DND-41 (cell line): ENCODE results near the gene RPS27L.

ENCODE experiments used
- ATAC-seq: fragments of 200-7000 bp; cut with Tn5 transposase; 3 replicates; pipeline ENCODE4 v1.9.1; 2021; ENCODE audit warnings: low read depth; ENCODE audit not compliant: insufficient read depth
- DNase-seq: peaks from one replicate; pipeline ENCODE4 v3.0.0-alpha.2; 2020
- H2AFZ ChIP-seq: 2 replicates; pipeline ENCODE4 v1.6.0; 2012; ENCODE audit warnings: low read depth, low read length
- H3K27ac ChIP-seq: 2 replicates; pipeline ENCODE4 v1.5.1; 2012; ENCODE audit warnings: low read length, inconsistent platforms
- H3K27me3 ChIP-seq: fragments of 200-600 bp; sonication (generic); 2 replicates; pipeline ENCODE4 v1.6.0; 2012; ENCODE audit warnings: low read length, mild to moderate bottlenecking, inconsistent platforms; ENCODE audit not compliant: insufficient read depth, poor library complexity
- H3K36me3 ChIP-seq: 2 replicates; pipeline ENCODE4 v1.5.1; 2012; ENCODE audit warnings: low read length, inconsistent platforms; ENCODE audit not compliant: insufficient read depth
- H3K4me1 ChIP-seq: 2 replicates; pipeline ENCODE4 v1.5.1; 2012; ENCODE audit warnings: mild to moderate bottlenecking, low read length; ENCODE audit not compliant: insufficient read depth
- H3K4me2 ChIP-seq: 2 replicates; pipeline ENCODE4 v1.6.0; 2012; ENCODE audit warnings: mild to moderate bottlenecking, moderate library complexity, low read length, inconsistent platforms; ENCODE audit not compliant: insufficient read depth
- H3K4me3 ChIP-seq, 2 experiments: fragments of 200-600 bp in 1 of 2; shearing (Covaris generic) in 1 of 2; 2 replicates each; pipeline ENCODE4 v1.5.1; 2012 to 2016; ENCODE audit warnings: inconsistent platforms in 2 of 2, low read length in 2 of 2, mild to moderate bottlenecking in 2 of 2, low read depth in 1 of 2, moderate library complexity in 1 of 2
- H3K79me2 ChIP-seq: 2 replicates; pipeline ENCODE4 v1.6.0; 2012; ENCODE audit warnings: low read length, inconsistent platforms; ENCODE audit not compliant: insufficient read depth
- H3K9ac ChIP-seq: 2 replicates; pipeline ENCODE4 v1.6.0; 2012; ENCODE audit warnings: low read depth, mild to moderate bottlenecking, inconsistent platforms, low read length, moderate library complexity
- H3K9me3 ChIP-seq: 2 replicates; pipeline ENCODE4 v1.5.1; 2012; ENCODE audit warnings: low read length, moderate library complexity, mild to moderate bottlenecking, inconsistent platforms; ENCODE audit not compliant: insufficient read depth, severe bottlenecking
- H4K20me1 ChIP-seq: 2 replicates; pipeline ENCODE4 v1.6.0; 2012; ENCODE audit warnings: low read length; ENCODE audit not compliant: insufficient read depth
- EZH2 ChIP-seq: IDR thresholded peaks from 3 replicates; pipeline ENCODE4 v1.6.1; 2012; ENCODE audit warnings: borderline replicate concordance, low read depth, mild to moderate bottlenecking, moderate library complexity, low read length, inconsistent platforms; ENCODE audit not compliant: severe bottlenecking
- TF ChIP-seq, protein P1 (sequence below): IDR thresholded peaks from 2 replicates; pipeline ENCODE4 v1.5.1; 2012; ENCODE audit warnings: borderline replicate concordance, low read length, moderate library complexity, mild to moderate bottlenecking; ENCODE audit not compliant: poor library complexity, severe bottlenecking; ENCODE audit errors: extremely low read depth

RPS27L gene

GRCh38 chr15:63133786-63134185, 23.5 kb downstream of the RPS27L start:
- Histone ChIP-seq H3K27me3 (no peaks in the 10 kb centered on the region), H3K4me2 (no peak overlapping the region)

DNA sequence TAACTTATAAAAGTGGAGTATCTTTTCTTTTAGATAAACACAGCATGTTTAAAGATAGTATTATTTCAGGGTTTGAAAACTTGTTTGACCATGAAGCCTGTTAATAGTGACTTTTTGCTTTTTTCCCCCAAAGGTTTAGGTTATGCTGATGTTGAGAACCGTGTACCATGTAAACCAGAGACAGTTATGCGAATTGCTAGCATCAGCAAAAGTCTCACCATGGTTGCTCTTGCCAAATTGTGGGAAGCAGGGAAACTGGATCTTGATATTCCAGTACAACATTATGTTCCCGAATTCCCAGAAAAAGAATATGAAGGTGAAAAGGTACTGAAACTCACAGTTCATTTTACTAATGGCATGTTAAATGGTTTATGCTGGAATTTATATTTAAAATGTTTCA, 30.6 kb downstream of the RPS27L start:
- ATAC-seq = no peak
- H4K20me1 ChIP-seq = no peaks in the 10 kb centered on the region

More at GRCh38 chr15:63133786-63134185, 23.5 kb downstream of the RPS27L start:
- Histone ChIP-seq H4K20me1 (no peaks in the 10 kb centered on the region), H3K4me3 (no peak overlapping the region), H2AFZ (no peak overlapping the region), H3K9me3 (no peaks in the 10 kb centered on the region), H3K27ac (no peak overlapping the region), H3K79me2 (no peaks in the 10 kb centered on the region), H3K9ac (no peak overlapping the region), H3K4me1 (no peaks in the 10 kb centered on the region), H3K36me3 (peaks cover 3% of the 10 kb centered on the region; the same call in 1 of the 2 replicates)
- TF ChIP-seq, protein P1, sequence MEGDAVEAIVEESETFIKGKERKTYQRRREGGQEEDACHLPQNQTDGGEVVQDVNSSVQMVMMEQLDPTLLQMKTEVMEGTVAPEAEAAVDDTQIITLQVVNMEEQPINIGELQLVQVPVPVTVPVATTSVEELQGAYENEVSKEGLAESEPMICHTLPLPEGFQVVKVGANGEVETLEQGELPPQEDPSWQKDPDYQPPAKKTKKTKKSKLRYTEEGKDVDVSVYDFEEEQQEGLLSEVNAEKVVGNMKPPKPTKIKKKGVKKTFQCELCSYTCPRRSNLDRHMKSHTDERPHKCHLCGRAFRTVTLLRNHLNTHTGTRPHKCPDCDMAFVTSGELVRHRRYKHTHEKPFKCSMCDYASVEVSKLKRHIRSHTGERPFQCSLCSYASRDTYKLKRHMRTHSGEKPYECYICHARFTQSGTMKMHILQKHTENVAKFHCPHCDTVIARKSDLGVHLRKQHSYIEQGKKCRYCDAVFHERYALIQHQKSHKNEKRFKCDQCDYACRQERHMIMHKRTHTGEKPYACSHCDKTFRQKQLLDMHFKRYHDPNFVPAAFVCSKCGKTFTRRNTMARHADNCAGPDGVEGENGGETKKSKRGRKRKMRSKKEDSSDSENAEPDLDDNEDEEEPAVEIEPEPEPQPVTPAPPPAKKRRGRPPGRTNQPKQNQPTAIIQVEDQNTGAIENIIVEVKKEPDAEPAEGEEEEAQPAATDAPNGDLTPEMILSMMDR = no peak
- TF ChIP-seq EZH2 = no peak
- ATAC-seq (no peak), DNase-seq (no peak)

GRCh38 chr15:63124506-63124905, 32.8 kb downstream of the RPS27L start:
- DNase-seq = no peak
- Histone ChIP-seq H3K9me3 (peaks cover 4% of the 10 kb centered on the region), H3K36me3 (no peaks in the 10 kb centered on the region), H2AFZ (no peak overlapping the region), H3K4me1 (peaks cover 15% of the 10 kb centered on the region), H3K79me2 (no peaks in the 10 kb centered on the region), H3K9ac (no peak overlapping the region), H4K20me1 (no peaks in the 10 kb centered on the region), H3K4me3 (no peak overlapping the region), H3K27me3 (no peaks in the 10 kb centered on the region), H3K4me2 (no peak overlapping the region), H3K27ac (no peak overlapping the region)
- no peak for ATAC-seq
- TF ChIP-seq EZH2 = no peak

More for the DNA sequence above, 30.6 kb downstream of the RPS27L start:
- no peak for DNase-seq
- H3K4me1 ChIP-seq = peaks cover 9% of the 10 kb centered on the region; the same call in 1 of the 2 replicates
- H3K27ac ChIP-seq = no peak overlapping the region
- TF ChIP-seq EZH2 = no peak
- TF ChIP-seq, protein P1 = no peak
- H3K36me3 ChIP-seq = peaks cover 3% of the 10 kb centered on the region; the same call in 1 of the 2 replicates
- no peaks in the 10 kb centered on the region for H3K79me2 ChIP-seq
- no peak overlapping the region for H3K4me3 ChIP-seq
- H3K9me3 ChIP-seq = no peaks in the 10 kb centered on the region
- H3K4me2 ChIP-seq = no peak overlapping the region
- no peaks in the 10 kb centered on the region for H3K27me3 ChIP-seq
- H2AFZ ChIP-seq = no peak overlapping the region
- H3K9ac ChIP-seq = no peak overlapping the region

DNA sequence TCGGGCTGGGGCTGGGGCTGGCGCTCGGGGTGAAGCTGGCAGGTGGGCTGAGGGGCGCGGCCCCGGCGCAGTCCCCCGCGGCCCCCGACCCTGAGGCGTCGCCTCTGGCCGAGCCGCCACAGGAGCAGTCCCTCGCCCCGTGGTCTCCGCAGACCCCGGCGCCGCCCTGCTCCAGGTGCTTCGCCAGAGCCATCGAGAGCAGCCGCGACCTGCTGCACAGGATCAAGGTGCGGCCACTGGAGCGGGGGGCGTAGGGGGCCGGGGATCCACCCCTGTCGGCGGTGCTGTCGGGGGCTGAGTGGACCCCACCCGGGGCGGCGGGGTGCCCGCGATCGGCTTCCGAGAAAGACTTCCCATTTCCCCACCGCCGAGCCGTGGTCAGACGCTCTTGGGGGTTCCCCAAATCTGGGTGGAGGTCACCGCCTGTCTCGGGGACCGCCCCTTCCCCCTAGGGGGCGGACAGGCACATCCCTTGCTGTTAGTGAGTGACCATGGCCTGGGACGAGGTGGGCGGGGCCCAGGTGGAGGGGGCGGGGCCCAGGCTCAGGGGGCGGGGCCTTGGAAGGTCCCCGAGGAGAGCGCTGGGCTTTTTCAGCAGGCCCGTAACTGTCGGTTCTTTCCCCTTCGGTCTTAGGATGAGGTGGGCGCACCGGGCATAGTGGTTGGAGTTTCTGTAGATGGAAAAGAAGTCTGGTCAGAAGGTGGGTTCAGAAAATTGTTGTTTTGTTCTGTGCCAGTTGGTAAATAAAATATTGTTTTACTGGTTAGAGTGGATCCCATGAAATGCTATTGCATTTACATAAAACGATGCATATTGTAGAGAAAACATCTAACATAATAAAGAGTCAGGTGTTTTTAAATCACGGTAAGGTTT, 35.0 kb downstream of the RPS27L start:
- TF ChIP-seq, protein P1 = no peak
- no peak for TF ChIP-seq EZH2
- Histone ChIP-seq H3K9me3 (peaks cover 6% of the 10 kb centered on the region), H3K9ac (peak overlapping the region; percentile 71), H3K4me2 (peak overlapping the region; percentile 73), H3K79me2 (no peaks in the 10 kb centered on the region), H3K36me3 (no peaks in the 10 kb centered on the region), H3K27ac (peak overlapping the region; percentile 70), H3K4me3 (peak overlapping the region; percentile 86 to 96), H2AFZ (peak overlapping the region; percentile 86), H3K27me3 (no peaks in the 10 kb centered on the region), H4K20me1 (no peaks in the 10 kb centered on the region), H3K4me1 (peaks cover 15% of the 10 kb centered on the region)
- DNase-seq (peak; percentile 51), ATAC-seq (peak; percentile 76)
